ENCODE data around the gene METTL9.
"Not testable (repeated sequence)": the region's sequence is repeated elsewhere in the genome, so short reads cannot be mapped to it uniquely, and the experiment has no call there.

Gene METTL9

GRCh38 chr16:21599122-21600030, at the start of gene METTL9:
Gene METTL9 (plus strand): TSS chr16:21599577. CDS start chr16:21599734, 157 bp downstream.
- peak; percentile 88 for DNase-seq (ENCODE audit: low read depth)

- not testable (repeated sequence) for DNase-seq (ENCODE audit: low read depth)
These were observed 49.4 kb upstream of the METTL9 start for GRCh38 chr16:21549975-21550374.

- DNase-seq (ENCODE audit: low read depth), result not testable (repeated sequence)
These were observed 48.9 kb upstream of the METTL9 start for GRCh38 chr16:21550435-21550834.

GRCh38 chr16:21551076-21551475, 48.3 kb upstream of the METTL9 start:
- not testable (repeated sequence) for DNase-seq (ENCODE audit: low read depth)

- not testable (repeated sequence) for DNase-seq (ENCODE audit: low read depth)
These were observed 47.8 kb upstream of the METTL9 start for GRCh38 chr16:21551600-21551999.

- DNase-seq (ENCODE audit: low read depth), result not testable (repeated sequence)
These were observed 45.7 kb upstream of the METTL9 start for GRCh38 chr16:21553481-21554296.

- peak; percentile 58 for DNase-seq (ENCODE audit: low read depth)
These were observed 44.4 kb upstream of the METTL9 start for GRCh38 chr16:21554795-21555585.

GRCh38 chr16:21555621-21556020, 43.8 kb upstream of the METTL9 start:
- DNase-seq (ENCODE audit: low read depth), result not testable (repeated sequence)

- not testable (repeated sequence) for DNase-seq (ENCODE audit: low read depth)
These were observed 43.3 kb upstream of the METTL9 start for GRCh38 chr16:21556026-21556595.

GRCh38 chr16:21556651-21557241, 42.6 kb upstream of the METTL9 start:
- not testable (repeated sequence) for DNase-seq (ENCODE audit: low read depth)

GRCh38 chr16:21560462-21560861, 38.9 kb upstream of the METTL9 start:
- DNase-seq (ENCODE audit: low read depth), result no peak

- DNase-seq (ENCODE audit: low read depth), result no peak
These were observed 35.7 kb upstream of the METTL9 start for GRCh38 chr16:21563676-21564075.

- not testable (repeated sequence) for DNase-seq (ENCODE audit: low read depth)
These were observed 35.0 kb upstream of the METTL9 start for GRCh38 chr16:21564367-21564766.

GRCh38 chr16:21565507-21565860, 33.9 kb upstream of the METTL9 start:
- no peak for DNase-seq (ENCODE audit: low read depth)

- no peak for DNase-seq (ENCODE audit: low read depth)
These were observed 33.3 kb upstream of the METTL9 start for GRCh38 chr16:21565861-21566669.

- DNase-seq (ENCODE audit: low read depth), result no peak
These were observed 32.4 kb upstream of the METTL9 start for GRCh38 chr16:21566891-21567414.

GRCh38 chr16:21567496-21567895, 31.9 kb upstream of the METTL9 start:
- DNase-seq (ENCODE audit: low read depth), result not testable (repeated sequence)

GRCh38 chr16:21568502-21569189, 30.7 kb upstream of the METTL9 start:
- DNase-seq (ENCODE audit: low read depth), result no peak

GRCh38 chr16:21570676-21571017, 28.7 kb upstream of the METTL9 start:
- no peak for DNase-seq (ENCODE audit: low read depth)

GRCh38 chr16:21573506-21573905, 25.9 kb upstream of the METTL9 start:
- DNase-seq (ENCODE audit: low read depth), result not testable (repeated sequence)
